RKO (cell line): ENCODE data around the gene SMARCAD1.

ENCODE experiments used
- DNase-seq: peaks from one replicate; pipeline ENCODE4 v3.0.0-alpha.2; 2016; ENCODE audit warnings: low spot score

The SMARCAD1 gene

GRCh38 chr4:94207469-94208224 is at the start of gene SMARCAD1:
TSS of gene SMARCAD1 (plus strand) at chr4:94207865. CDS start at chr4:94208395, 530 bp downstream.
- peak; percentile 88 for DNase-seq

- no peak for DNase-seq
Measured at GRCh38 chr4:94158883-94159282, 48.8 kb upstream of the SMARCAD1 start.

GRCh38 chr4:94159790-94160189 is 47.9 kb upstream of the SMARCAD1 start:
- no peak for DNase-seq

- no peak for DNase-seq
Measured at GRCh38 chr4:94160774-94161173, 46.9 kb upstream of the SMARCAD1 start.

- no peak for DNase-seq
Measured at GRCh38 chr4:94165256-94165655, 42.4 kb upstream of the SMARCAD1 start.

- DNase-seq = no peak
Measured at GRCh38 chr4:94168321-94168720, 39.3 kb upstream of the SMARCAD1 start.

- no peak for DNase-seq
Measured at GRCh38 chr4:94169803-94170372, 37.8 kb upstream of the SMARCAD1 start.

GRCh38 chr4:94171616-94172015 is 36.0 kb upstream of the SMARCAD1 start:
- no peak for DNase-seq

GRCh38 chr4:94175553-94176261 is 32.0 kb upstream of the SMARCAD1 start:
- DNase-seq = no peak

GRCh38 chr4:94177822-94178221 is 29.8 kb upstream of the SMARCAD1 start:
- no peak for DNase-seq

GRCh38 chr4:94181815-94182214 is 25.9 kb upstream of the SMARCAD1 start:
- DNase-seq = no peak

- no peak for DNase-seq
Measured at GRCh38 chr4:94202769-94203168, 4.9 kb upstream of the SMARCAD1 start.

GRCh38 chr4:94208266-94208665 is 601 bp downstream of the SMARCAD1 start:
- DNase-seq = no peak

- DNase-seq = peak; percentile 5
Measured at GRCh38 chr4:94208918-94209317, 1.3 kb downstream of the SMARCAD1 start.

- DNase-seq = no peak
Measured at GRCh38 chr4:94211861-94212260, 4.2 kb downstream of the SMARCAD1 start.

GRCh38 chr4:94214703-94215319 is 7.1 kb downstream of the SMARCAD1 start:
- DNase-seq = no peak

GRCh38 chr4:94216394-94216793 is 8.7 kb downstream of the SMARCAD1 start:
- no peak for DNase-seq

GRCh38 chr4:94219402-94219801 is 11.7 kb downstream of the SMARCAD1 start:
- DNase-seq = no peak

- no peak for DNase-seq
Measured at GRCh38 chr4:94221916-94222315, 14.3 kb downstream of the SMARCAD1 start.

- no peak for DNase-seq
Measured at GRCh38 chr4:94225449-94225848, 17.8 kb downstream of the SMARCAD1 start.

GRCh38 chr4:94226763-94227162 is 19.1 kb downstream of the SMARCAD1 start:
- no peak for DNase-seq

GRCh38 chr4:94228493-94229216 is 21.0 kb downstream of the SMARCAD1 start:
- DNase-seq = no peak
